CD4-positive, alpha-beta T cell (primary cell): ENCODE measurements around the gene FABP7. TPM values are rescaled to one million over a fixed set of nuclear protein-coding genes. Genes with fewer than 3 reads are reported as not detected.

ENCODE experiments used
- ATAC-seq: fragments of 200-7000 bp; cut with Tn5 transposase; one replicate; pipeline ENCODE4 v1.10.0; 2022; ENCODE audit warnings: mild to moderate bottlenecking; ENCODE audit not compliant: poor library complexity
- CTCF ChIA-PET: fragments of 350-600 bp; sonication (Branson Sonifier 250); formaldehyde crosslinking; loops from one replicate; lab custom pipeline; 2021; ENCODE audit warnings: antibody characterized with exemption, inconsistent platforms; lab: Charles Lee
- POLR2A ChIA-PET: fragments of 350-600 bp; sonication (Branson Sonifier 250); formaldehyde crosslinking; loops from one replicate; lab custom pipeline; 2021; ENCODE audit warnings: antibody characterized with exemption, inconsistent platforms; lab: Charles Lee
- DNase-seq, 14 experiments: peaks; one replicate each; pipeline ENCODE4 v3.0.0-alpha.2; 2013 to 2020; ENCODE audit warnings: mixed read lengths in 2 of 14
- H3K27ac ChIP-seq, 2 donors: one replicate each; pipeline versions ENCODE4 v1.5.1 to v1.7.0; 2013; ENCODE audit warnings: low read length in 2 of 2, low read depth in 1 of 2, mild to moderate bottlenecking in 1 of 2
- H3K27me3 ChIP-seq, 2 experiments: 1 replicate in 1 of 2; 2 replicates in 1 of 2; pipeline versions ENCODE4 v1.6.1 to v1.7.0; 2013; ENCODE audit warnings: low read length in 2 of 2, control low read depth in 1 of 2, mild to moderate bottlenecking in 1 of 2, moderate library complexity in 1 of 2; ENCODE audit not compliant: insufficient read depth in 2 of 2, control insufficient read depth in 1 of 2
- H3K36me3 ChIP-seq: one replicate; pipeline ENCODE4 v1.6.1; 2013; ENCODE audit warnings: low read length, control low read depth; ENCODE audit not compliant: insufficient read depth
- H3K4me1 ChIP-seq: one replicate; pipeline ENCODE4 v1.6.1; 2013; ENCODE audit warnings: low read length, control low read depth; ENCODE audit not compliant: insufficient read depth
- H3K4me3 ChIP-seq: one replicate; pipeline ENCODE4 v1.5.1; 2013; ENCODE audit warnings: mild to moderate bottlenecking, low read length, moderate library complexity
- H3K9me3 ChIP-seq, 2 experiments: 1 replicate in 1 of 2; 2 replicates in 1 of 2; pipeline versions ENCODE4 v1.6.1 to v1.7.0; 2013; ENCODE audit warnings: low read length in 2 of 2, mild to moderate bottlenecking in 2 of 2, control low read depth in 1 of 2, moderate library complexity in 1 of 2; ENCODE audit not compliant: control insufficient read depth in 1 of 2, insufficient read depth in 1 of 2
- H3K27ac Mint-ChIP-seq: one replicate; pipeline ENCODE4 v1.8.0; 2020; ENCODE audit warnings: mixed read lengths
- H3K27me3 Mint-ChIP-seq: one replicate; pipeline ENCODE4 v1.8.0; 2021; ENCODE audit warnings: mixed read lengths
- H3K36me3 Mint-ChIP-seq: one replicate; pipeline ENCODE4 v1.8.0; 2021; ENCODE audit warnings: low read depth, mixed read lengths
- H3K4me1 Mint-ChIP-seq: one replicate; pipeline ENCODE4 v1.8.0; 2021; ENCODE audit warnings: low read depth, mixed read lengths
- H3K4me3 Mint-ChIP-seq: one replicate; pipeline ENCODE4 v1.8.0; 2020; ENCODE audit warnings: mild to moderate bottlenecking, mixed read lengths
- H3K9me3 Mint-ChIP-seq: one replicate; pipeline ENCODE4 v1.8.0; 2020; ENCODE audit warnings: mixed read lengths
- CTCF ChIP-seq: fragments of 200-600 bp; IDR thresholded peaks from one replicate; pipeline ENCODE4 v1.8.0; 2022; ENCODE audit warnings: antibody characterized with exemption, mild to moderate bottlenecking
- intact Hi-C, 2 experiments: fragments of 100-400 bp; cut with DNase I in 1 of 2; cut with micrococcal nuclease in 1 of 2; formaldehyde crosslinking; loops; one replicate each; pipeline versions ENCODE4 v1.15.1 to v1.9.0; 2023 to 2025; cut with DNase I, micrococcal nuclease
- total RNA-seq, 174 experiments: library from RNA in 2 of 174; stranded (reverse) in 2 of 174; gene quantifications; one replicate each; pipeline ENCODE4 v1.2.3 and lab custom pipeline; 2021 to 2026

Gene FABP7
- total RNA-seq, 2 experiments from 2014 or later, result not detected

GRCh38 chr6:122806291-122806690 is 26.8 kb downstream of the FABP7 start:
- intact Hi-C loops, result no loop called here
- no peak for TF ChIP-seq CTCF
- no peak overlapping the region for H3K4me3 ChIP-seq
- Mint-ChIP-seq H3K27me3 (no peaks in the 10 kb centered on the region), H3K36me3 (no peaks in the 10 kb centered on the region), H3K4me1 (no peaks in the 10 kb centered on the region), H3K9me3 (no peaks in the 10 kb centered on the region), H3K27ac (no peak overlapping the region), H3K4me3 (no peak overlapping the region)
- DNase-seq (no peak), ATAC-seq (no peak)
- H3K36me3 ChIP-seq, result no peaks in the 10 kb centered on the region
- ChIA-PET CTCF (no interaction called here), POLR2A (no interaction called here)
- H3K27me3 ChIP-seq, result no peaks in the 10 kb centered on the region
- H3K27ac ChIP-seq, result no peak overlapping the region
- no peaks in the 10 kb centered on the region for H3K9me3 ChIP-seq
- H3K4me1 ChIP-seq, result no peaks in the 10 kb centered on the region

- no peaks in the 10 kb centered on the region for H3K4me1 Mint-ChIP-seq
- H3K4me3 Mint-ChIP-seq, result no peak overlapping the region
- CTCF ChIA-PET, result no interaction called here
- Histone ChIP-seq H3K4me1 (no peaks in the 10 kb centered on the region), H3K9me3 (no peaks in the 10 kb centered on the region), H3K27me3 (no peaks in the 10 kb centered on the region), H3K36me3 (no peaks in the 10 kb centered on the region), H3K27ac (no peak overlapping the region), H3K4me3 (no peak overlapping the region)
- TF ChIP-seq CTCF, result no peak
- ATAC-seq, result no peak
- H3K27ac Mint-ChIP-seq, result no peak overlapping the region
- no peaks in the 10 kb centered on the region for H3K27me3 Mint-ChIP-seq
- no peaks in the 10 kb centered on the region for H3K36me3 Mint-ChIP-seq
- no peaks in the 10 kb centered on the region for H3K9me3 Mint-ChIP-seq
- no peak for DNase-seq
- intact Hi-C loops, result no loop called here
- POLR2A ChIA-PET, result no interaction called here
Measured at GRCh38 chr6:122808121-122808885, 28.8 kb downstream of the FABP7 start.

GRCh38 chr6:122809001-122809400 is 29.5 kb downstream of the FABP7 start:
- no peaks in the 10 kb centered on the region for H3K36me3 ChIP-seq
- H3K27ac ChIP-seq, result no peak overlapping the region
- TF ChIP-seq CTCF, result no peak
- H3K27me3 Mint-ChIP-seq, result no peaks in the 10 kb centered on the region
- no peaks in the 10 kb centered on the region for H3K9me3 ChIP-seq
- no peaks in the 10 kb centered on the region for H3K4me1 ChIP-seq
- no peaks in the 10 kb centered on the region for H3K4me1 Mint-ChIP-seq
- H3K4me3 ChIP-seq, result no peak overlapping the region
- ChIA-PET POLR2A (no interaction called here), CTCF (no interaction called here)
- H3K9me3 Mint-ChIP-seq, result no peaks in the 10 kb centered on the region
- no peak overlapping the region for H3K4me3 Mint-ChIP-seq
- no peak for ATAC-seq
- no peaks in the 10 kb centered on the region for H3K36me3 Mint-ChIP-seq
- no peak overlapping the region for H3K27ac Mint-ChIP-seq
- no peaks in the 10 kb centered on the region for H3K27me3 ChIP-seq
- intact Hi-C loops, result no loop called here
- DNase-seq, result no peak
